IMR-90 (cell line): ENCODE results near the gene NR0B2. TPM values are rescaled to one million over a fixed set of nuclear protein-coding genes. Genes with fewer than 3 reads are reported as not detected.
"Not testable (repeated sequence)": the region's sequence is repeated elsewhere in the genome, so short reads cannot be mapped to it uniquely, and the experiment has no call there.

ENCODE experiments used
- ATAC-seq: fragments of 200-7000 bp; cut with Tn5 transposase; 2 replicates; pipeline ENCODE4 v1.9.1; 2020; ENCODE audit warnings: low read depth, mild to moderate bottlenecking, moderate library complexity
- BruUV-seq: library from RNA; stranded (reverse); fragments of 400-500 nt; replicated peaks from 2 replicates; lab custom pipeline; 2021; lab: Mats Ljungman, UMichigan
- CTCF ChIA-PET: fragments of 300-600 bp; formaldehyde crosslinking; extraction: SDS; loops from one replicate; lab custom pipeline; 2021; ENCODE audit warnings: antibody characterized with exemption; lab: Yijun Ruan, JAX
- POLR2A ChIA-PET: fragments of 300-600 bp; sonication (Branson Sonifier 250); formaldehyde crosslinking; loops from one replicate; lab custom pipeline; 2022; ENCODE audit warnings: antibody characterized with exemption; ENCODE audit not compliant: unreplicated experiment; lab: Charles Lee
- DNase-seq: peaks from one replicate; pipeline ENCODE4 v3.0.0; 2013
- H2AFZ ChIP-seq: replicated peaks from 2 replicates; pipeline ENCODE3; 2013; ENCODE audit warnings: low read length, mild to moderate bottlenecking; ENCODE audit not compliant: poor library complexity
- H2AK5ac ChIP-seq: 2 replicates; pipeline ENCODE4 v1.6.1; 2013; ENCODE audit warnings: low read depth, low read length, inconsistent platforms
- H2AK9ac ChIP-seq: replicated peaks from 2 replicates; pipeline ENCODE3; 2013; ENCODE audit warnings: mild to moderate bottlenecking, low read depth, low read length, moderate library complexity; ENCODE audit not compliant: poor library complexity
- H2BK120ac ChIP-seq: 2 replicates; pipeline ENCODE4 v1.6.1; 2013; ENCODE audit warnings: low read depth, low read length, inconsistent platforms
- H2BK15ac ChIP-seq: 3 replicates; pipeline ENCODE4 v1.6.1; 2013; ENCODE audit warnings: low read depth, low read length, inconsistent platforms
- H2BK20ac ChIP-seq: 2 replicates; pipeline ENCODE4 v1.6.1; 2013; ENCODE audit warnings: low read depth, mild to moderate bottlenecking, inconsistent platforms, low read length, moderate library complexity
- H2BK5ac ChIP-seq: 2 replicates; pipeline ENCODE4 v1.6.1; 2013; ENCODE audit warnings: mild to moderate bottlenecking, low read depth, low read length, inconsistent platforms; ENCODE audit not compliant: poor library complexity, severe bottlenecking
- H3K14ac ChIP-seq: replicated peaks from 2 replicates; pipeline ENCODE4 v1.6.1; 2013; ENCODE audit warnings: low read depth, low read length, inconsistent platforms
- H3K18ac ChIP-seq: 2 replicates; pipeline ENCODE4 v1.6.1; 2013; ENCODE audit warnings: low read depth, low read length, control low read depth
- H3K23ac ChIP-seq: 2 replicates; pipeline ENCODE4 v1.6.1; 2013; ENCODE audit warnings: low read depth, low read length, inconsistent platforms
- H3K27ac ChIP-seq: 2 replicates; pipeline ENCODE4 v1.5.1; 2013; ENCODE audit warnings: mild to moderate bottlenecking, control low read depth, low read length; ENCODE audit not compliant: insufficient read depth
- H3K27me3 ChIP-seq: 2 replicates; pipeline ENCODE4 v1.6.1; 2013; ENCODE audit warnings: low read length; ENCODE audit not compliant: control insufficient read depth, insufficient read depth
- H3K36me3 ChIP-seq: 2 replicates; pipeline ENCODE4 v1.6.1; 2013; ENCODE audit warnings: low read length, mixed read lengths; ENCODE audit not compliant: control insufficient read depth, insufficient read depth
- H3K4ac ChIP-seq: 2 replicates; pipeline ENCODE4 v1.6.1; 2013; ENCODE audit warnings: low read depth, low read length, inconsistent platforms
- H3K4me1 ChIP-seq: 2 replicates; pipeline ENCODE4 v1.6.1; 2013; ENCODE audit warnings: low read length, mixed read lengths; ENCODE audit not compliant: control insufficient read depth, insufficient read depth
- H3K4me2 ChIP-seq: 2 replicates; pipeline ENCODE4 v1.6.1; 2013; ENCODE audit warnings: low read depth, mild to moderate bottlenecking, control low read depth, low read length, moderate library complexity
- H3K4me3 ChIP-seq: 2 replicates; pipeline ENCODE4 v1.5.1; 2013; ENCODE audit warnings: low read depth, mild to moderate bottlenecking, control low read depth, low read length, moderate library complexity; ENCODE audit not compliant: insufficient read depth
- H3K56ac ChIP-seq: 2 replicates; pipeline ENCODE4 v1.6.1; 2013; ENCODE audit warnings: low read length, inconsistent platforms; ENCODE audit not compliant: insufficient read depth; ENCODE audit errors: extremely low read depth
- H3K79me1 ChIP-seq, 2 experiments: 2 replicates each; pipeline ENCODE4 v1.6.1; 2013; ENCODE audit warnings: low read length in 2 of 2, inconsistent platforms in 1 of 2, low read depth in 1 of 2
- H3K9ac ChIP-seq: 2 replicates; pipeline ENCODE4 v1.6.1; 2013; ENCODE audit warnings: low read depth, low read length, control low read depth
- H3K9me1 ChIP-seq: 2 replicates; pipeline ENCODE4 v1.6.1; 2013; ENCODE audit warnings: low read length, inconsistent platforms; ENCODE audit not compliant: insufficient read depth
- H3K9me3 ChIP-seq: 2 replicates; pipeline ENCODE4 v1.6.1; 2013; ENCODE audit warnings: low read length; ENCODE audit not compliant: control insufficient read depth, insufficient read depth
- H4K20me1 ChIP-seq: 2 replicates; pipeline ENCODE4 v1.6.1; 2013; ENCODE audit warnings: low read length, inconsistent platforms; ENCODE audit not compliant: insufficient read depth
- H4K5ac ChIP-seq: 2 replicates; pipeline ENCODE4 v1.6.1; 2013; ENCODE audit warnings: mild to moderate bottlenecking, low read depth, low read length, control low read depth
- H4K8ac ChIP-seq, 2 experiments: 2 replicates each; pipeline ENCODE4 v1.6.1; 2013; ENCODE audit warnings: low read depth in 2 of 2, low read length in 2 of 2, control low read depth in 1 of 2, inconsistent platforms in 1 of 2
- H4K91ac ChIP-seq: 2 replicates; pipeline ENCODE4 v1.6.1; 2013; ENCODE audit warnings: low read depth, low read length, inconsistent platforms; ENCODE audit not compliant: insufficient read depth
- BHLHE40 ChIP-seq: fragments of 150-350 bp; IDR thresholded peaks from 2 replicates; pipeline ENCODE4 v1.6.1; 2016; ENCODE audit warnings: mild to moderate bottlenecking, low read depth, low read length
- CHD1 ChIP-seq: IDR thresholded peaks from 2 replicates; pipeline ENCODE4 v1.6.1; 2012; ENCODE audit warnings: low read depth, low read length, improper control_type of control experiment
- FOS ChIP-seq: fragments of 150-350 bp; IDR thresholded peaks from 2 replicates; pipeline ENCODE4 v1.6.1; 2016; ENCODE audit warnings: low read depth, low read length
- MAFK ChIP-seq: IDR thresholded peaks from 2 replicates; pipeline ENCODE4 v1.6.1; 2012; ENCODE audit warnings: low read depth, low read length, improper control_type of control experiment
- MAZ ChIP-seq: IDR thresholded peaks from 2 replicates; pipeline ENCODE4 v1.6.1; 2012; ENCODE audit warnings: low read depth, mild to moderate bottlenecking, low read length, improper control_type of control experiment, moderate library complexity, borderline replicate concordance
- MXI1 ChIP-seq: IDR thresholded peaks from 2 replicates; pipeline ENCODE4 v1.6.1; 2012; ENCODE audit warnings: low read depth, mild to moderate bottlenecking, low read length, moderate library complexity, borderline replicate concordance
- POLR2A ChIP-seq: IDR thresholded peaks from 2 replicates; pipeline ENCODE4 v1.6.1; 2012; ENCODE audit warnings: mild to moderate bottlenecking, low read depth, low read length
- RFX5 ChIP-seq: IDR thresholded peaks from 2 replicates; pipeline ENCODE4 v1.8.0; 2012; ENCODE audit warnings: low read depth, mild to moderate bottlenecking, low read length, moderate library complexity
- SMC3 ChIP-seq: fragments of 150-350 bp; IDR thresholded peaks from 2 replicates; pipeline ENCODE4 v1.6.1; 2016; ENCODE audit warnings: low read depth, mild to moderate bottlenecking, antibody characterized with exemption, low read length, moderate library complexity
- WGBS, 2 experiments: methylation state at CpG; one replicate each; pipeline versions ENCODE4 v1.1.5 to v1.1.7; 2013; ENCODE audit warnings: missing lambda C conversion rate in 2 of 2; ENCODE audit not compliant: insufficient read length in 1 of 2; ENCODE audit errors: extremely low coverage in 2 of 2; 5-methylcytosine and 5-hydroxymethylcytosine counted together
- dilution Hi-C: fragments of 300-500 bp; cut with HindIII; formaldehyde crosslinking; loops from one replicate; pipeline ENCODE4 v1.14.3; 2018; ENCODE audit warnings: low sequenced_read_pairs; ENCODE audit not compliant: unreplicated experiment
- in situ Hi-C: fragments of 300-500 bp; cut with MboI; formaldehyde crosslinking; loops from 3 replicates; pipeline ENCODE4 v1.14.3; 2019; ENCODE audit warnings: low sequenced_read_pairs, inconsistent platforms, mixed read lengths
- intact Hi-C: fragments of 100-400 bp; cut with micrococcal nuclease; formaldehyde crosslinking; loops from 2 replicates; pipeline ENCODE4 v1.10.0; 2022
- polyA plus RNA-seq, 3 experiments: library from polyadenylated mRNA; depleted of rRNA; stranded (reverse); fragments of >200 nt; gene quantifications; 2 replicates each; pipeline ENCODE4 v1.2.3, GENCODE V29; 2012; ENCODE audit warnings: low replicate concordance in 1 of 3
- total RNA-seq: library from RNA; depleted of rRNA; stranded (reverse); fragments of >200 nt; gene quantifications from 2 replicates; pipeline ENCODE4 v1.2.3, GENCODE V29; 2012

NR0B2 gene
- total and polyA plus RNA-seq, 2 of the 4 experiments (the other 2 are of a cell fraction): not detected

DNA sequence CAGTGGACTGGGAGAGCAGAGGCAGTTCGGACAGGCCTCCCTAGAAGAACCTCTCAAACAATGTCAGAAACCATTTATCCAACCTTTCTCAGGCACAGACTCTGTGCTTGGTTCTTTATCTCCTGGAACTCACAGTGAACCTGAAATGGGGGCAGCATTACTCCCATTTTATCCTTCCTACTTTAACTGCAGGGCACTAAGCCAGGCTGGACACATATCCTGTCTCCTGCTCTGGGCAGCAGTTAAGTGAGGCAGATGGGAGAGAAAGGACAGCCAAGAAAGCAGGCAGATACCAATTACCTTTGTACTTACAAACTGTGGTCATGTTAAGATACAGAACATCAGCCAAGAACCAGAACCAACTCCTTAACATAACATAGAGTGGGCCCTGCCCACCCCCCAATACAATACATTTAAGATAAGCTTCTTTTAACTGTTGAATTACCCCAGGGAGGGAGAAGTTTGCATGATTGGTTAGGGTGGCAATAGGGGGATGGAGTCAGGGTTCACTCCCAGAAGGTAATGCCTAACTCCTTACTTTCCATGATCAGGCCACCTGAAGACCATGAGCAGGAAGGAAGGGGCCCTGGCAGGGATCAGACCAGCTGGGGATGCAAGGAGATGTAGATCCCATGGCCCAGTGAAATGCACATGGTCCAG lies 35.6 kb upstream of the NR0B2 start:
- H3K27me3 ChIP-seq: no peaks in the 10 kb centered on the region
- no peaks in the 10 kb centered on the region; the same call in 1 of the 2 replicates for H4K20me1 ChIP-seq
- H3K4me3 ChIP-seq: no peak overlapping the region
- H4K91ac ChIP-seq: no peak overlapping the region
- peak overlapping the region; percentile 58 for H2AK9ac ChIP-seq
- no peak overlapping the region for H3K4me2 ChIP-seq
- no peak overlapping the region for H3K9ac ChIP-seq
- no peak overlapping the region for H3K56ac ChIP-seq
- H2BK20ac ChIP-seq: no peak overlapping the region
- no peak overlapping the region for H2AFZ ChIP-seq
- no peak overlapping the region for H3K18ac ChIP-seq
- H3K4ac ChIP-seq: no peak overlapping the region
- 86% methylated on average over 1 of the region's 1 CpG; no CpG with 5 or more reads in 1 of the 2 experiments for WGBS, 2 experiments
- H2AK5ac ChIP-seq: no peak overlapping the region
- DNase-seq: peak; percentile 8
- intact Hi-C loops: no loop called here
- no peak overlapping the region for H4K5ac ChIP-seq
- H3K4me1 ChIP-seq: no peaks in the 10 kb centered on the region
- 0 out of 2 replicates have a peak, but pooled peaks cover 7% of the 10 kb centered on the region for H3K9me1 ChIP-seq
- TF ChIP-seq BHLHE40 (no peak), SMC3 (no peak), FOS (no peak), RFX5 (no peak), MAZ (no peak), MXI1 (no peak), CHD1 (no peak), MAFK (no peak), POLR2A (no peak)
- ATAC-seq: peak; percentile 58
- H2BK15ac ChIP-seq: no peak overlapping the region
- ChIA-PET POLR2A (no interaction called here), CTCF (no interaction called here)
- no peak overlapping the region for H3K27ac ChIP-seq
- no TSS peak for BruUV-seq
- in situ Hi-C loops: no loop called here
- no peak overlapping the region for H4K8ac ChIP-seq
- H3K14ac ChIP-seq: no peak overlapping the region
- H2BK5ac ChIP-seq: no peak overlapping the region
- no peaks in the 10 kb centered on the region for H3K9me3 ChIP-seq
- H3K36me3 ChIP-seq: peaks cover 21% of the 10 kb centered on the region
- no peaks in the 10 kb centered on the region; a peak in 1 of 4 replicates for H3K79me1 ChIP-seq
- no peak overlapping the region for H2BK120ac ChIP-seq
- dilution Hi-C loops: no loop called here
- H3K23ac ChIP-seq: no peak overlapping the region

- H2BK15ac ChIP-seq, H4K20me1 ChIP-seq, H2BK120ac ChIP-seq, H3K56ac ChIP-seq, intact Hi-C loops, ATAC-seq, BruUV-seq, H2AK5ac ChIP-seq, H3K4me2 ChIP-seq, H3K79me1 ChIP-seq, H3K9me1 ChIP-seq, dilution Hi-C loops, CTCF ChIA-PET, H2AFZ ChIP-seq, H3K9me3 ChIP-seq, H3K23ac ChIP-seq, H3K4me1 ChIP-seq, DNase-seq, H2BK20ac ChIP-seq, H3K9ac ChIP-seq, H3K27ac ChIP-seq, H2AK9ac ChIP-seq, H4K5ac ChIP-seq, H3K14ac ChIP-seq, H3K4me3 ChIP-seq, H4K91ac ChIP-seq, in situ Hi-C loops, POLR2A ChIA-PET, H3K27me3 ChIP-seq, H3K4ac ChIP-seq, H3K18ac ChIP-seq, H2BK5ac ChIP-seq, H4K8ac ChIP-seq: not testable (repeated sequence)
- no CpG with 5 or more reads among the region's 16 CpGs for WGBS, 2 experiments
- peaks cover 26% of the 10 kb centered on the region for H3K36me3 ChIP-seq
Observed at GRCh38 chr1:26948725-26949057, 34.9 kb upstream of the NR0B2 start.
